HG02938 (cell line): Measurements from ENCODE around the gene CPNE6.
"Not testable (repeated sequence)": the region's sequence is repeated elsewhere in the genome, so short reads cannot be mapped to it uniquely, and the experiment has no call there.

Experiments used
- ATAC-seq: cut with Tn5 transposase; IDR thresholded peaks from one replicate; pipeline ENCODE4 v1.9.1; 2021; ENCODE audit warnings: mild to moderate bottlenecking, moderate library complexity; ENCODE audit not compliant: unreplicated experiment

Gene CPNE6

DNA sequence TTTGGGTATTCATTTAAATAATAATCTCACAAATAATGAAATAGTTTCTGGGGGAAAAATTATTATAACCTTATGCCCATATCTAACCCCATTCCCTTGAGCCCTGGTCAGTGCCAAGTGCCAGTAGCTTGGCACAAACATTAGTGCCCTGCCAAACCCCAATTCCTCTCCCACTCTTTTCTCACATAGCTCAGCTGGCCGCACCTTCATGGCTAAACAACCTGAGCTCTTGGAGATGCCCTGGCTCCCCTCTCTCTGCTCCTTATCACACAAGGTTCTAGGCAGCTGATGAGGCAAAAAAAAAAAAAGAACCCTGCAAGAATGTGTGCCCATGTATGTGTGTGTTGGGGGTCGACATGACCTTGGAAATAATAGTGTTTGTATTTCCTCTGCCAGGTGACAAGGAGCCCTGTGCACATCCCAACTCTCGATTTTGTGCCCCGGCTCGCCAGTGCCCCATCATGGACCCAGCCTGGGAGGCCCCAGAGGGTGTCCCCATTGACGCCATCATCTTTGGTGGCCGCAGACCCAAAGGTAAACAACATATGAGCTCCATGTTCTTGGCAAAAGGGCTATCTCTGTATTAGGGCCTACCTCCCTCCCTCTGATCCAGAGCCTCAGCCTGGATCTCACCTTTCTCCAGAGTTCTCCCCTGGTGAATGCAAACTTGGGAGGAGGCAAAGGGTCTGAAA, 31.1 kb downstream of the CPNE6 start:
- ATAC-seq = no peak

DNA sequence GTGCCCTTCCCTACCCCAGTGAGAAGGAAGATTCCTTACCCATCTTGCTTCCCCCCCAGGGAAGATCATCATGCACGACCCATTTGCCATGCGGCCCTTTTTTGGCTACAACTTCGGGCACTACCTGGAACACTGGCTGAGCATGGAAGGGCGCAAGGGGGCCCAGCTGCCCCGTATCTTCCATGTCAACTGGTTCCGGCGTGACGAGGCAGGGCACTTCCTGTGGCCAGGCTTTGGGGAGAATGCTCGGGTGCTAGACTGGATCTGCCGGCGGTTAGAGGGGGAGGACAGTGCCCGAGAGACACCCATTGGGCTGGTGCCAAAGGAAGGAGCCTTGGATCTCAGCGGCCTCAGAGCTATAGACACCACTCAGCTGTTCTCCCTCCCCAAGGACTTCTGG, 32.1 kb downstream of the CPNE6 start:
- no peak for ATAC-seq

DNA sequence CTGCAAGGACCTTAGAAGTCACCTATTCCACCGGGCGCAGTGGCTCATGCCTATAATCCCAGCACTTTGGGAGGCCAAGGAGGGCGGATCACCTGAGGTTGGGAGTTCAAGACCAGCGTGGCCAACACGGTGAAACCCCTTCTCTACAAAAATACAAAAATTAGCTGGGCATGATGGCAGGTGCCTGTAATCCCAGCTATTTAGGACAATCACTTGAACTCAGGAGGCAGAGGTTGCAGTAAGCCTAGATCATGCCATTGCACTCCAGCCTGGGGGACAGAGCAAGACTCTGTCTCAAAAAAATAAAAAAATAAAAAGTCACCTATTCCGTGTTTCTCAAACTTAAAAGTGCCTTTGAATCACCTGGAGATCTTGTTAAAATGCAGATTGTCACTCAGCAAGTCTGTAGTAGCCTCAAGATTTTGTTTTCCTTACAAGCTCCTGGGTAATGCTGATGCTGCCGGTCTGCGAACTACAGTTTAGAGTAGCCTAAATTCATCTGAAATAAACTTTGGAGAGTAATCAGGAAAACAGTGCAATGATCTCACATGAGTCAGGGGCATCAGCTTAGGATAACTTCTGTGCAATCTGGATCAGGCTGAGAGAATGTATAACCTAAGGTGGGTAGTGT, 34.4 kb downstream of the CPNE6 start:
- not testable (repeated sequence) for ATAC-seq

DNA sequence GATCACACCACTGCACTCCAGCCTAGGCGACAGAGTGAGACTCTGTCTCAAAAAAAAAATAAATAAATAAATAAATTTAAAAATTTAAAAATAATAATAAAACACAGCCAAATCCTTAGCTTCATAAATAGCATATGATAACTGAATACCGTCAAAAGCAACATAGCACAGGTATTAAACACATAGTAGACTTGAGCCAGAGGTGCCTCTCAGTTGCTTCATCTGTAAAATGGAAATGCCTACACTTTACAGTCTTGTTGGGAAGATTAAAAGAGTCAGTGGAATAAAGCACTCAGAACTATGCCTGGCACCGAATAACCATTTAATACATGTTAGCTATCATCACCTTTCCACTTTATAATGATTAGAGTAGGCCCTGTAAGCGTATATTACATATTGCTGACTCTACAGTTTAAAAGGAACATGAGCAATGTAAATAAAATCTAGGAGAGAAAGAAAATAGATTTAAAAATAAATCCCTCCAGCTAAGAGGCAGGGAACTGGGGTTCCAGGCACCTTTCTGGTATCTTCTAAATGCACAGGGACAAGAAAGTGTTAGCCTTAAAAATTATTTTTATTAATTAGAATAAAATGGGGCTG, 35.4 kb downstream of the CPNE6 start:
- no peak for ATAC-seq

DNA sequence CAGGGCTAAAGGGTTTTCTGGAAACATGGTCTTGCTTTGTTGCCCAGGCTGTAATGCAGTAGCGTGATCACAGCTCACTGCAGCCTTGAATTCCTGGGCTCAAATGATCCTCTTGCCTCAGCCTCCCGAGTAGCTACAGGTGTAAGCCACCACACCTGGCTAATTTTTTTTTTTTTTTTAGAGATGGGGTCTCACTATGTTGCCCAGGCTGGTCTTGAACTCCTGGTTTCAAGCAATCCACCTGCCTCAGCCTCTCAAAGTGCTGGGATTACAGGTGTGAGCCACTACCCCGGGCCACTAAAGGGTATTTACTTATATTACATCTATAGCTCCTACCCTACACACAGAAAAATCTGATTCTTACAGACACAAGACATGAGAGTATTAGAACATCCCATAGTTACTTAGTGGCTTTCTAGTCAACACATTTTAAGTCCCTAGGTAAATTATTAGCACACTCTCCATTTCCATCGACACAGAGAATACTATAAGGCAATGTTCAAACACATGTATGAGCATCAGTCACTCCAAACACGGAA, 37.0 kb downstream of the CPNE6 start:
- ATAC-seq = no peak

DNA sequence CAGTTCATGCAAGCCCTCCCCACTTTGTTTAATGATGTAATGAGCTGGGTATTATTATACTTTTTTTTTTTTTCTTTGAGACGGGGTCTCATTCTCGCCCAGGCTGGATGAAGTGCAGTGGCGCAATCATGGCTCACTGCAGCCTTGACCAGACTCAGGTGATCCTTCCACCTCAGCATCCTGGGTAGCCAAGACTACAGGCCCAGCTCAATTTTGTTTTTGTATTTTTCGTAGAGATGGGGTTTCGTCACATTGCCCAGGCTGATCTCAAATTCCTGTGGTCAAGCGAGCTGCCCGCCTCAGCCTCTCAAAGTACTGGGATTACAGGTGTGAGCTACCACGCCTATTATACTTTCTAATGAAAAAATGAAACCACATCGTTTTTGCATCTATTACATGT, 38.7 kb downstream of the CPNE6 start:
- ATAC-seq = no peak

DNA sequence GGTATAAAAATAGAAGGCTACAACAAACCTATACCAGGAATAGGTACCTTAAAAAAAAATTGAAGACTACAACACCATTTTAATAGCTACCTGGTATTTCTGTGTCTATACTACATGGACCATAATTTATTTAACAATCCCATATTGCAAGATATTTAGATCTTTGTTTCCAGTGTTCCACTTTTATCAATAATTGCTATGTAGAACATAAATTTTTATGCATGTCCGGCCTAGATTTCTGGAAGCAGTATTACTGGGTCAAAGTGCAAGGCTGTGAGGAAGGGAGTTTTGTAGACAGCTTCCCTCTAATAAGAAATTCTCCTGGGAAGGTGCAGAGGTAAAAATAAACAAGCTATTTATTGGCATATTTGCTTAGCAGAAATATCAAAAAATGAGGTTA, 39.2 kb downstream of the CPNE6 start:
- no peak for ATAC-seq

DNA sequence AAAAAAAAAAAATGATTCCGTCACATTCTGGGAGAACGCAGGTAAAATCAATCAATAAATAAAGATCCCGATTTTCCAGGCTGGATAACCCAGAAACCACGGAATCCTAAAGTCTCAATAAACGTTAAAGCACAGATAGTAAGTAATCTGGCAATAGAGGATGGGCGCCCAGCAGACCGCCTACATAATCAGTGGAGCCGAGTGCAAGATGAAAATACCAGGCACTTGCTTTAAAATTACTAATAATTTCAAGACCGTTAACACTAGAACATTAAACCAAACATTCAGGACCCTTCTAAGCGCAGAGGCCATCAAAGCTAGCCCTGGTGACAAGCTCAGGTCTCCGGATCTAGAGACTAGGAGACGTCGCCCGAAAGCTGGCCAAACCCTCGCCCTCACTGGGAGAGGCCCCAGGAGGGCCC, 42.0 kb downstream of the CPNE6 start:
- no peak for ATAC-seq

DNA sequence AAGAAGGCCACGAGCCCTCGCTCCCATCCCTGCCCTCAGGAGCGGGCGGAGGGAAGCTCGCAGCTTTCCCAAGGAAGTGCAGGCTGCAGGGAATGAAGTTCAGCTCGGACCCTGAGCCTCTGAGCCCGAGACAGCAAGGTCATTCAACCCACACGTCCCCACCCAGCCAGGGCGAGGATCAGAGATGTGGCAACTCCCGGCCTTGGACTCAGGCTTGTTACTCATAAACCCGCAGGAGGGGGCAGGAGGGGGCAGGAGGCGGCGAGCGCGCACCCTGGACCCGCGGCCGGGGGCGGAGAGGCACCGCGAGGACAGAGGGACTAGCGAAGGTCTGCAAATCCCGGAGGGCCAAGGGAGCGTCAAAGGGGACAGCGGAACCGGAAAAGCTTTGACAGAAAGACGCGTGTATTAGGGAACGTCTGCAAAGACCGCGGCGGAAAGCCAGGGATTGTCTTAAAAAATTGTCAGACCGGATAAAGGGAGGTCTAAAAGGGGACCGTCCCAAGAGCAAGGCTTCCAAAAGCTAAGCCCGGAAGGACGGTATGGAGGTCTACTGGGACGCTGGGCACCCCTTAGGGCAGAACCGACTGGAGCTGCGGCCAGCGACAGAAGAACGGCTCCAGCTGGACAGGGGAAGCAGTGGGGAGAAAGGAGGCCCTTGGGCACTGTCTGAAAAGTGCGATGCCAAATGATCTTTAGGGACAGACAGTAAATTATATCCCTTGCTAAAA, 42.6 kb downstream of the CPNE6 start:
- peak; percentile 15 for ATAC-seq

DNA sequence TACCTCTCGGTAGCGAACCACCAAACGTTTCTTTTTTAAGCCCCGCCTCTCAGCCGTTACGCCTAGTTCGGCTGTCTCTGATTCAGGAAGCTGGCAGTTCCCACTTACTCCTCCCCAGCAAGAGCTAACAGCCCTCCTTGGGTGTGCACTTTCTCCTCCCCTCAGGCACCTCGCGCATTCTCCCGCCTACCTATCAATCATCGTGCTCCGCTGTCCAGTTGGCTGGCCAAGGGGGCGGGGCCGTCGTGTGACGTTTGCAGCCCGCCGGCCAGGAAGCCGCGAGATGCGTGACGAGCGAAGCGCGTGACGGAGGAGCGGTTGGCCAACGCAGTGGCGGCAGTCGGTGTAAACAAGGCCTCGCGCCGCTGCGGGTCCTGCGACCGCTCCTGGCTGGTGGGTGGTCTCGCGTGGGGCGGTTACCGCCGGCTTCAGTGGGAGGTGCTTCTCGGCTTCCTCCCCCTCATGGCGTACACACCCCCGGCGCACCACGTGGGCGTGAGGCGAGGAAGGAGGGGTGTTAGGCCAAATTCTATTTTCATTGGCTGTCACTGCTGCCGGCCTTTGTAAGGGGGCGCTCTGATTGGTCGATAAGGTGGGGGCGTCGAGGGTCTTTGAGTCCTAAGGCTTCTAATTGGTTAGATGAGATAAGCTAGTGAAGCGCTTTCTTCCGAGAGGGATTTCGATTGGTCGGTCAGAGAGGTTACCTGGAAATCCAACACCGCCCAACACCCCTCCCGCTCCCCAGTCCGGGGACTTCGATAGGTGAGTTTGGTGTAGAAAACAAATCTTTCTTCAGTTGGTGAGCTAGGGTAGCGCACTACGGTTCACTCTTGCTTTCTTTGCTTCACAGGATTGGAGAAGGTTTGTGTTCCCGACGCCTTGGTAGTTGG, 43.4 kb downstream of the CPNE6 start, which contains the start of the genes DCAF11 and NRL:
Gene DCAF11 (plus strand): TSS at position 246 of the 890 bp plus-strand sequence. CDS start 818 bp downstream, outside the sequence.
Gene NRL (minus strand): TSS at position 418 of the 890 bp plus-strand sequence. CDS start 32,101 bp downstream, outside the sequence.
- ATAC-seq = peak; percentile 82

DNA sequence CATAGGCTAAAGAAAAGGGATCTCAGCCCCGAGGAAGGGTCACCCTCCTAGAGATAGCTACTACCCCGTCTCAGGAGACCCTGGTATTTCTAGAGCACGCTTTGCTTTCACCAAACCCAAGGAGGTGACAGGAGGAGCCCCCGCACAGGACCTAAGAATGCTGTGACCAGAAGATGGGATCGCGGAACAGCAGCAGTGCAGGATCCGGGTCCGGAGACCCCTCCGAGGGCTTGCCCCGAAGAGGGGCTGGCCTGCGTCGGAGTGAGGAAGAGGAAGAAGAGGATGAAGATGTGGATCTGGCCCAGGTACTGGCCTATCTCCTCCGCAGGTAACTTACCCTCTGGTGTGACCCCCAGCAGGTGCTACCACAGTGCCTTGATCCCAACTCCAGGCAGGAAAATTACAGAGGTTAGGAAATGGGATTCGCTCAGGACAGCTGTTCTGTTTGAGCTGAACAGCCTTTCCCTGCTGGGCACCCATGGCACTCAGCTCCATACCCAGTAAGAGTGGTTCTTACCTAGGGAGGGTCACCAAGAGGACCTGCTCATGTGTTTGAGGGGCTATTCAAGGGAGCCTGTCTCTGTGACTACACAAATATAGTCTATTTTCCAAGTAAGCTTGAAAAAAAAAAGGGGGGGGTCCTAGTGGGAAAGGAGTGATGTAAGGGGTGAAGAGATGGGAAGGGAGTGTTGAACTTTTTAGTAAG, 44.2 kb downstream of the CPNE6 start:
- ATAC-seq = no peak

DNA sequence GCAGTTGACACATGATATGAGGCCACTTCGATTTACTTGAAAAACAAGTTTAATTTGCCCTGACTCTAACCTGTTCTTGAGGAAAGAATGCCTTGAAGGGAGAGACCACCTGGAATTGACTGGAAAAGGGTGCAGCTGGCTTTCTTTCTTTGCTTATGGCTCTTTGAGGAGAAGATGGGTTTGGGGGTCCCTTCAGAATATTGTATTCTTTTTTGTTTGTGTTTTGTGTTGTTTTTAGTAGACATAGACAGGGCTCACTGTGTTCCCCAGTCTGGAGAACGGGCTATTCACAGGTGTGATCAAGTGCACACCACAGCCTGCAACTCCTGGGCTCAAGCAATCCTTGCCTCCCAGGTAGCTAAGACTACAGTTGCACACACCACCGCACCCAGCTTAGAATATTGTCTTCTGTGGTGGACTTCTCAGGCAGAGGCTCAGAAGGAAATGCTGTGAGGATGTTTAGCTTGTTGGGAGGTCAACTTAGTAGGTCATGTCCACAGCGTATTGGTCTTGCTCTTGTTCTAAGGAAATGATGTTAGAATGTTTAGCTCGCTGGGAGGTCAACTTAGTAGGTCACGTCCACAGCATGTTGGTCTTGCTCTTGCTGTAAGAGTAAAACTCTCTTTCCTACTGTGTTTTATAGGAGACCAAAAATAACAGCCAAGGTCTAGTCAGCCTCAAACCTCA, 44.9 kb downstream of the CPNE6 start:
- ATAC-seq = no peak

DNA sequence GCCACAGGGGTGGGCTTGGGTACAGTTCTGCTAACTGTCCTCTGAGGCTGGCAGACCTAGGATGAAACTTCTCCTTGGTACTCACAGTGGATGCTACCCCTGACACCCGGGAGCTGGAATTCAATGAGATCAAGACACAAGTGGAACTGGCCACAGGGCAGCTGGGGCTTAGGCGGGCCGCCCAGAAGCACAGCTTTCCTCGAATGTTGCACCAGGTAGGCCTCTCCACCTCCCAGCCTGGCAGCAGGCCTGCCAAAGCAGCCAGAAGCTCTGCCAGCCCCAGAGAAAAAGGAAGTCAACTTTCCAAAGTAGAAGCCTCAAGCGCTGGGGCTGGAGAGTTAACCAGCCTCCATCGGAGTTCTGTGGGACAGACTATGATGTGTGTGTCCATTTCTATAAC, 45.8 kb downstream of the CPNE6 start:
- no peak for ATAC-seq

DNA sequence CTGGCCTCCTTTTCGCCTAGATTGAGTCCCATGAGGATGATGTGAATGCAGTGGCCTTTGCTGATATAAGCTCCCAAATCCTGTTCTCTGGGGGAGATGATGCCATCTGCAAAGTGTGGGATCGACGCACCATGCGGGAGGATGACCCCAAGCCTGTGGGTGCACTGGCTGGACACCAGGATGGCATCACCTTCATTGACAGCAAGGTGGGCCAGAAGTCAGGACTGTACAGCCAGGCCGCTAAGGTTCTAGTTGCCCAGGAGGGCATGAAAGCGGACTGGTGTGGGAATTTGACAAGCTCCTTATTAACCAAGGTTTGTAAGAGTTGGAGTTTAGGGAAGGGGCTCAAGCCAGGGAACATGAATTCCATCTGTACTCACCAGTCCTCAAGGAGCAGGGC, 48.3 kb downstream of the CPNE6 start:
- no peak for ATAC-seq

DNA sequence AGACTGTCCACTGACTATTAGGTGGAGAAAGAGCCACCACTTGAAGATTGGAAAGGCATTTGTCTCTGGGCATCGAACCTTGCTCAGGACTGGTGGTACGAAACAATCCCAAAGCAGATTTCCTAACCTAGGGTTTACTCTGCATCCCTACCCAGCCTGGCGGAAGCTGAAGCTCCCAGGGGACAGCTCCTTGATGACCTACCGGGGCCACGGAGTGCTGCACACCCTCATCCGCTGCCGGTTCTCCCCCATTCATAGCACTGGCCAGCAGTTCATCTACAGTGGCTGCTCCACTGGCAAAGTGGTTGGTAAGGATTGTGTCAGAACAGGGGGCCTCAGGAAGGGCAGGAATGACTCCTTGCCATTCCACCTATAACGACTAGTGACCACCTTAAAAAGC, 49.8 kb downstream of the CPNE6 start:
- ATAC-seq = no peak

DNA sequence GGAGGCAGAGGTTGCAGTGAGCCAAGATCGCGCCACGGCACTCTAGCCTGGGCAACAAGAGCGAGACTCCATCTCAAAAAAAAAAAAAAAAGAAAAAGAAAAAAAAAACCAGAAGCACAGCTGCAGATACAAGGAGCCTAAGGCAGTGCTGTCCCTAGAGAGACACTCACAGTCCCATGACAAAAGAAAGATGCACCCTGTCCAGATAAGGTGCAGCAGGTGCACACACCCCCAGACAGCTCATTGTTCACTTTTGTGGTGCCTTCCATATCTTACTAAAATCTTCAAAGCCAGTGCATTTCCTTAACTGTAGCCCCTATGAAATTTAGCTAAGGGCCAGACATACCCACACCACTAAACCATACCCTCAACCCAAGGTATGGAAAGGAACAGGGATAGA, 51.1 kb downstream of the CPNE6 start:
- no peak for ATAC-seq

DNA sequence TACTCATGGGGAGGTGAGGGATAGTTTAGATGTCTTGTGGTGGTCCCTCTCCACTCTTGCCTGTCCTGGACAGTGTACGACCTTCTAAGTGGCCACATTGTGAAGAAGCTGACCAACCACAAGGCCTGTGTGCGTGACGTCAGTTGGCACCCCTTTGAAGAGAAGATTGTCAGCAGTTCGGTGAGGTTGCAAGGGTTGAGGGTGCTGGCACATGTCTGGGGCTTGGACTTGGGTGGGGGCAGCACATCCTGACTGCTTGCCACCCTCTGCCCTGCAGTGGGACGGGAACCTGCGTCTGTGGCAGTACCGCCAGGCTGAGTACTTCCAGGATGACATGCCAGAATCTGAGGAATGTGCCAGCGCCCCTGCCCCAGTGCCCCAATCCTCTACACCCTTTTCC, 51.5 kb downstream of the CPNE6 start:
- no peak for ATAC-seq

DNA sequence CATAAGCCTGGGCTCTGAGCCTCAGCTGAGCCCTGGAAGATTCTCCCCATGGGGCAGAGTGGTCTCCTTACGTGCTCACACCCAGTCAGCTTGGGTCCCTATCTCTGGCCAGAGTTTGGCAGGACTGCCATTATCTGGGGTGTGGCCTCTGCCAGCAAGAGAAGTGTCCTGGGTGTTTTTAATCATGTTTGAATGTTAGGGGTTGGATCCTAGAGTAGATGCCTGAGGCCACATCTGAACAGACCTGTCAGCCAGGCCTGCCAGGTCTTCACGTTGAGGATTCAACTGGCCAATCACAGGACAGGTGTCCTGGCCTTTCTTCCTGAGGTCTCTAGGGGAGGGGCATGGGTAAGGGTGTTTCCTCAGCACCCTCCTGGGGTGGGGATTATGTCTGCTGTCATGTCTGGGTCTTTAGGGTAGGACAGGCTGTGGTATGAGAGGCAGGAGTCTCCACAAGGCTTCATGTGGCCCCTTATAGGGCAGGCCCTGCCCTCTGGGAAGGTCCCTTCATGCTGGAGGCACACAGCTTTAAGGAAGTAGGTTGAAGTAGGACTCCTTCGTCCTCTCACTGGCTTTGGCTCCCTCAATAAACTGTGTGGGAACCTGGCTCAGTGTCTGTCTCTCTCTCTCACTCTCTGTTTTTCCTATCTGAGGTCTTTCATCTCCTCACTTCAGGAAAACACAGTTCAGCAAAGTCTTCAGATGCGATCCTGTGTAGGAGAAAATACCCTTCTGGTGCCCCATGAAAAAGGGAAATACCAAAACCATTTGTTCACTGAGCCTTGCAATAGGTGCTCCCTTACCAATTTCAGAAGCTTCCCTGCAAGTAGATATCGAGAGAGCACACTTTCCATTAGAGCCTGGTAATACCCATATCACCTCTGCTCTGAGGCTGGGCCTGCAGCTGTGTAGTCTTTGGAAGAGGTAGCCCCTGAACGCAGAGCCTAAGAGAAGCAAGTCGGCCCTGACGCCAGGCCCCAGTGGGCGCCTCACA, 52.4 kb downstream of the CPNE6 start:
- no peak for ATAC-seq
